ENCODE measurements around the gene ESR2.

ESR2 gene

GRCh38 chr14:64107438-64107837 lies 186.7 kb downstream of the ESR2 start:
- no peak for TF ChIP-seq CTCF (IDR thresholded peaks at IDR 0.05; ENCODE audit: low read depth, low read length, missing control alignments)
- Histone ChIP-seq H3K36me3 (replicated peaks) (no peaks in the 10 kb centered on the region), H3K27ac (no peak overlapping the region), H3K27me3 (replicated peaks) (no peaks in the 10 kb centered on the region), H3K4me3 (ENCODE audit: low read depth, low read length) (no peak overlapping the region)
- no peak for DNase-seq
- in situ Hi-C loops (cut with HindIII; ENCODE audit: low pct_ligation_motif_present, low sequenced_read_pairs), result no loop called here

GRCh38 chr14:64098120-64098519 lies 196.1 kb downstream of the ESR2 start:
- no peak for DNase-seq
- Histone ChIP-seq H3K4me3 (ENCODE audit: low read depth, low read length) (no peak overlapping the region), H3K36me3 (replicated peaks) (no peaks in the 10 kb centered on the region), H3K27ac (no peak overlapping the region), H3K27me3 (replicated peaks) (no peaks in the 10 kb centered on the region)
- in situ Hi-C loops (cut with HindIII; ENCODE audit: low pct_ligation_motif_present, low sequenced_read_pairs), result no loop called here
- TF ChIP-seq CTCF (IDR thresholded peaks at IDR 0.05; ENCODE audit: low read depth, low read length, missing control alignments), result no peak

- Histone ChIP-seq H3K36me3 (replicated peaks) (no peaks in the 10 kb centered on the region), H3K27me3 (replicated peaks) (no peaks in the 10 kb centered on the region), H3K4me3 (ENCODE audit: low read depth, low read length) (no peak overlapping the region), H3K27ac (no peak overlapping the region)
- DNase-seq, result peak; percentile 77
- in situ Hi-C loops (cut with HindIII; ENCODE audit: low pct_ligation_motif_present, low sequenced_read_pairs), result no loop called here
- TF ChIP-seq CTCF (IDR thresholded peaks at IDR 0.05; ENCODE audit: low read depth, low read length, missing control alignments), result no peak
These were observed 198.6 kb downstream of the ESR2 start for GRCh38 chr14:64095620-64096019.

GRCh38 chr14:64092940-64093339 lies 201.2 kb downstream of the ESR2 start:
- H3K27me3 ChIP-seq (replicated peaks), result no peaks in the 10 kb centered on the region
- H3K27ac ChIP-seq, result no peak overlapping the region
- no peak for TF ChIP-seq CTCF (IDR thresholded peaks at IDR 0.05; ENCODE audit: low read depth, low read length, missing control alignments)
- DNase-seq, result no peak
- H3K4me3 ChIP-seq (ENCODE audit: low read depth, low read length), result no peak overlapping the region
- in situ Hi-C loops (cut with HindIII; ENCODE audit: low pct_ligation_motif_present, low sequenced_read_pairs), result no loop called here
- no peaks in the 10 kb centered on the region for H3K36me3 ChIP-seq (replicated peaks)

GRCh38 chr14:64092338-64092737 lies 201.8 kb downstream of the ESR2 start:
- Histone ChIP-seq H3K36me3 (replicated peaks) (no peaks in the 10 kb centered on the region), H3K4me3 (ENCODE audit: low read depth, low read length) (no peak overlapping the region), H3K27ac (no peak overlapping the region), H3K27me3 (replicated peaks) (no peaks in the 10 kb centered on the region)
- TF ChIP-seq CTCF (IDR thresholded peaks at IDR 0.05; ENCODE audit: low read depth, low read length, missing control alignments), result no peak
- no peak for DNase-seq
- in situ Hi-C loops (cut with HindIII; ENCODE audit: low pct_ligation_motif_present, low sequenced_read_pairs), result no loop called here

GRCh38 chr14:64091217-64091616 lies 203.0 kb downstream of the ESR2 start:
- no peak overlapping the region for H3K27ac ChIP-seq
- no peak overlapping the region for H3K4me3 ChIP-seq (ENCODE audit: low read depth, low read length)
- DNase-seq, result no peak
- no peaks in the 10 kb centered on the region for H3K36me3 ChIP-seq (replicated peaks)
- no peak for TF ChIP-seq CTCF (IDR thresholded peaks at IDR 0.05; ENCODE audit: low read depth, low read length, missing control alignments)
- in situ Hi-C loops (cut with HindIII; ENCODE audit: low pct_ligation_motif_present, low sequenced_read_pairs), result no loop called here
- H3K27me3 ChIP-seq (replicated peaks), result no peaks in the 10 kb centered on the region

All from brain microvascular endothelial cell (primary cell).